ENCODE data around the gene OBSCN. TPM values are rescaled to one million over a fixed set of nuclear protein-coding genes. Genes with fewer than 3 reads are reported as not detected.

OBSCN gene
- polyA plus RNA-seq, 3 donors = 31.3 to 43.8 (median 35.6) TPM

DNA sequence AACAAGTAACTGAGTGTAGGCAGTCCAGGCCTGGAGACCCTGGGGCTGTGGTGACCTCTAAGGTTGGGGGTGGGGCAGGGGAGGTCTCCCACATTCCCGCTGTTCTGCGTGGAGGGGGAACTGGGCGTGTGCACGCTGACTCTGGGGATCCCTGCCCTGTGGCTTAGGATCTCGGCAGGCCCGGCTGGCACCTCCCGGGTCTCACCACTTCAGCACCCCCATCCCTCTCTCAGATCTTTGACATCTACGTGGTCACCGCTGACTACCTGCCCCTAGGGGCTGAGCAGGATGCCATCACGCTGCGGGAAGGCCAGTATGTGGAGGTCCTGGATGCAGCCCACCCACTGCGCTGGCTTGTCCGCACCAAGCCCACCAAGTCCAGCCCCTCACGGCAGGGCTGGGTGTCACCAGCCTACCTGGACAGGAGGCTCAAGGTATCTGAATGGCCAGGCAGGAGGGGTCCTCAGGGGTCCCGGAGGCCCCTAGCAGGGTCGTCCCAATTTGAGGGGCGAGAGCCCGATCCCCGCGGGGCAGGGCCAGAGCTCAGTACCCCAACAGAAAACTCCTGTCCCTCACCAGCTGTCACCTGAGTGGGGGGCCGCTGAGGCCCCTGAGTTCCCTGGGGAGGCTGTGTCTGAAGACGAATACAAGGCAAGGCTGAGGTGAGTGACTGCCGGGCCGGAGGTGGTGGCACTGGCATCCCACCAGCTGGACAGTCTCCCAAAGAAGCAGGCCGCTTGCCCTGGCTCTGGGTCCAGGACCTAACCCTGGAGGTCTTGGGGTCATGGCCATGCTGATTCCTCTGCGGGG lies 130.1 kb downstream of the OBSCN start:
- DNase-seq (ENCODE audit: extremely low read depth in 1 of 11, low read depth in 9 of 11, low spot score in 4 of 11) = no peak

DNA sequence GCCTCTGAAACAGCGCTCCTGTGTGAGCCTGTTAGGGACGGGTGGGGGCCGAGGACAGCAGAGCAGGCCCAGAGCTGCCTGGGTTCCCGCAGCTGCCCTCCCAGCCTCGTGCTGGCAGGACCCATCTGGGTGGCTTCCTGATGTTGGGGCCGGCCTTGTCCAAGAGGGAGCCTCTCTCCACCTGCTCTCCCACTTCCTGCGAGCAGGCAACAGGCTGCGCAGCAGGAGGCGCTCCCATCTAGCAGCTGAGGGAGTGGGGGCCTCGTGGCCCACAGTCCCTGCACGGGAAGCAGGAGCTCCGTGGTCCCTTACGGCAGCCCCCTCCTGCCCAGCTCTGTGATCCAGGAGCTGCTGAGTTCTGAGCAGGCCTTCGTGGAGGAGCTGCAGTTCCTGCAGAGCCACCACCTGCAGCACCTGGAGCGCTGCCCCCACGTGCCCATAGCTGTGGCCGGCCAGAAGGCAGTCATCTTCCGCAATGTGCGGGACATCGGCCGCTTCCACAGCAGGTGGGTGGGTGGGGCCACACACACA lies 130.7 kb downstream of the OBSCN start:
- no peak for DNase-seq (ENCODE audit: extremely low read depth in 1 of 11, low read depth in 9 of 11, low spot score in 4 of 11)

DNA sequence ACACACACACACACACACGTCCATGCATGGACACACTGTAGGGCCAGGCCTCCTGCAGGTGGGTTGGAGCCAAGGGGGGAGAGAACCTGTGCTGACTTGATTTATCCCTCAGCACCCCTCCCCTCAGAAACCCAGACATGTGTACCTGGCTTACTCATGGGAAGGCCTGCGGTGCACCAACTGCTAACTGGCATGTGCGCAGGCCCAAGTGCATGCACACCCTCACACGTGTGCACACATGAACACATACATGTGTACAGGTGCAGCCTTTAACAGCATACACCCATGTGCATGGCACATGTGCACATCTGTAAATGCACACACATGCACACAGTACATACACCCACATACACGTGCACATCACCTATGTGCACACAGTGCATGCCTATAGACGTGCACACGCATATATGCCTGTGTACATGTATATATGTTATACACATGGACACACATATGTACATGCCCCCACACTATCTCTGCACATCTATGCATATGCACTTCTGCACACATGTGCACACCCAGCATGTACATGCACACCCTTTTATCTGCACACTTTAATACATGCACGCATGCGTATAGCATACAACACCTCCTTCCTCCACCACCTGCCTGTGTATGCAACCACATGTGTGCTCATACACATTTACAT lies 131.3 kb downstream of the OBSCN start:
- DNase-seq (ENCODE audit: extremely low read depth in 1 of 11, low read depth in 9 of 11, low spot score in 4 of 11) = no peak

DNA sequence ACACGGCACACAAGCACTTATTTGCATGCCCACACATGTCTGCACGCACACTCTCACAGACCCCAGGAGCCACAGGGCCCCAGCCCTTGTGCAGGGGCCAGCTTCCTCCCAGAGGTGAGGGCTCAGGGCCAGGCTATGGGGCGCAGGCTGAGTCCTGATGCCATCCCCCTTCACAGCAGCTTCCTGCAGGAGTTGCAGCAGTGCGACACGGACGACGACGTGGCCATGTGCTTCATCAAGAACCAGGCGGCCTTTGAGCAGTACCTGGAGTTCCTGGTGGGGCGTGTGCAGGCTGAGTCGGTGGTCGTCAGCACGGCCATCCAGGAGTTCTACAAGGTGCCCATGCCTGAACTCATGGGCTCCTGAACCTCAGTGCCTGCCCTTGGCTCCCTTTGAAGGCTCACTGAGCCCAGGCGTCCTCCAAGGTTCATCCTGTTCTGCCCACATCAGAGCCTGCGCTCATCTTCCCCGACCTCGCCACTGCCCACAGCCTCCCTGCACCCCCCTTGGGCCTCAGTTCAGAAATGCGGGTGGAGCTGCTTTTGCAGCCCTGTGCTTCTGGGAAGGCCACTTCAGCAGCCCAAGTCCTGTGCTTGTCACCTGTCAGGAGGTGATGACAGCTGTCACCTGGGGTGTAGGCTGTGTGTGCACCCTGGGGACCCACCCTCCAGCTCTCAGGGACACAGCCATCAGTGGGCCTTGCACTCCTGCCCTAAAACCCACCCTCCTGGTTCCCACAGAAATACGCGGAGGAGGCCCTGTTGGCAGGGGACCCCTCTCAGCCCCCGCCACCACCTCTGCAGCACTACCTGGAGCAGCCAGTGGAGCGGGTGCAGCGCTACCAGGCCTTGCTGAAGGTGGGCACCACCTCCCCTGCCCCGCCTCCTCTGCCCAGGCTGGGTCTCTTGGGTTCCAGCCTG lies 132.2 kb downstream of the OBSCN start:
- DNase-seq (ENCODE audit: extremely low read depth in 1 of 11, low read depth in 9 of 11, low spot score in 4 of 11) = no peak

DNA sequence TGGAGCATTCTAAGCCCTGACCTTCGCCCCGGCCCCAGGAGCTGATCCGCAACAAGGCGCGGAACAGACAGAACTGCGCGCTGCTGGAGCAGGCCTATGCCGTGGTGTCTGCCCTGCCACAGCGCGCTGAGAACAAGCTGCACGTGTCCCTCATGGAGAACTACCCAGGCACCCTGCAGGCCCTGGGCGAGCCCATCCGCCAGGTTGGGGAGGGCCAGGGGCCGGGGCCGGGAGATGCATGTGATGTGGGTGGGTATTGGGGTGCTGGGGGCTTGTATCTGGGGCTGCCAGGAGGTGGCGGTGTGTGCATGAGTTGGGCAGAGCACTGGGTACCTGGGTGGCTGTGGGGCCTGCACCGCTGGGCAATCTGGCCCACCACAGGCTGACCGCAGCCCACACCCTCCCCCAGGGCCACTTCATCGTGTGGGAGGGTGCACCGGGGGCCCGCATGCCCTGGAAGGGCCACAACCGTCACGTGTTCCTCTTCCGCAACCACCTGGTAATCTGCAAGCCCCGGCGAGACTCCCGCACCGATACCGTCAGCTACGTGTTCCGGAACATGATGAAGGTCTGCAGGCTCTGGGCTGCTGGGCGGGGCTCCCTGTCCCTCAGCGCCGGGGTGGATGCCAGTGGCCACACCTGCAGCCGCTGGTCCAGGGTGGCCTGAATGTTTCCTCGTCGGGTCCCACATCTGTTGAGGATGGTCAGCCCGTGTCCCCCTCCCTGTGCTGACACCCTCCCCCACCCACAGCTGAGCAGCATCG lies 133.0 kb downstream of the OBSCN start:
- no peak for DNase-seq (ENCODE audit: extremely low read depth in 1 of 11, low read depth in 9 of 11, low spot score in 4 of 11)

DNA sequence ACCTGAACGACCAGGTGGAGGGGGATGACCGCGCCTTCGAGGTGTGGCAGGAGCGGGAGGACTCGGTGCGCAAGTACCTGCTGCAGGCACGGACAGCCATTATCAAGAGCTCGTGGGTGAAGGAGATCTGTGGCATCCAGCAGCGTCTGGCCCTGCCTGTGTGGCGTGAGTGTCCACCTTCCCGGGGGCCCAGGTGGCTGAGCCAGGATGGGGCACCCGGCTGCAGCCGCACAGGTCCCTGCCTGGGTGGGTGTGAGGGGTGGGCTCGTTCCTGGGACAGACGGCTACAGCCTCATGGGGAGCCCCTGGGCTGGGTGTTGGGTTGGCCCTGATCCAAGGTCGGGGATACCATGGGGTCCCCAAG lies 133.6 kb downstream of the OBSCN start:
- no peak for DNase-seq (ENCODE audit: extremely low read depth in 1 of 11, low read depth in 9 of 11, low spot score in 4 of 11)

DNA sequence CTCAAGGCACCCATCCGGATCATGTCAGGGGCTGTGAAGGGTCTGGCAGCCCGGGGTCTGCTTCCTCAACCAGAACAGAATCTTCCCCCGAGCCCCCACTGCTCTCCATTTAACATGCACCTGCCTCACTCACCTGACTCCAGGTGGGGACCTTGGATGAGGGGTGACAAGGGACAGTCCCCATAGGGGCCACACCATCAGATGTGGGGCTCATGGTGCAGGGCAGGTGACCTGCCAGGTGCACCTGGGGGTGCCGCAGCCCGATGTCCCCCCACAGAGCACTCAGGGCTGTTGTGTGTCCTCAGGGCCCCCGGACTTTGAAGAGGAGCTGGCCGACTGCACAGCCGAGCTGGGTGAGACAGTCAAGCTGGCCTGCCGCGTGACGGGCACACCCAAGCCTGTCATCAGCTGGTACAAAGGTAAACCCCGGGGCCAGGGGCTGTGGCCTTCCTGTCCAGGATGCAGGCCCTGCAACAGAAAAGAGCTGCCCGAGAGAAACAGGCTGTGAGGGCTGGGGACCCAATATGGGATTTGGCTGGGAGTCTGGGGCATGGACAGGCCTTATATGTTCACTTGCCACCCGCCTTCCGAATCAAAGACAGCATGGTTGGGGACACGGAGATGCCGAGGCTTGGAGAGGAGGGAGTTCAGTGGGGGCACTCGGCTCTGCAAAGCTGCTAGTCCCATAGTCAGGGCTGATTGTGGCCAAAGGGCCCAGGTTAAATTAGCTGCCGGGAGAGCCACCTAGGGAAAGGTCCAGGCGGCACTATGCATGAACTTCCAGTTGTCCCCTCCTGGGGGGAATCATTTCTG lies 134.2 kb downstream of the OBSCN start:
- no peak for DNase-seq (ENCODE audit: extremely low read depth in 1 of 11, low read depth in 9 of 11, low spot score in 4 of 11)

DNA sequence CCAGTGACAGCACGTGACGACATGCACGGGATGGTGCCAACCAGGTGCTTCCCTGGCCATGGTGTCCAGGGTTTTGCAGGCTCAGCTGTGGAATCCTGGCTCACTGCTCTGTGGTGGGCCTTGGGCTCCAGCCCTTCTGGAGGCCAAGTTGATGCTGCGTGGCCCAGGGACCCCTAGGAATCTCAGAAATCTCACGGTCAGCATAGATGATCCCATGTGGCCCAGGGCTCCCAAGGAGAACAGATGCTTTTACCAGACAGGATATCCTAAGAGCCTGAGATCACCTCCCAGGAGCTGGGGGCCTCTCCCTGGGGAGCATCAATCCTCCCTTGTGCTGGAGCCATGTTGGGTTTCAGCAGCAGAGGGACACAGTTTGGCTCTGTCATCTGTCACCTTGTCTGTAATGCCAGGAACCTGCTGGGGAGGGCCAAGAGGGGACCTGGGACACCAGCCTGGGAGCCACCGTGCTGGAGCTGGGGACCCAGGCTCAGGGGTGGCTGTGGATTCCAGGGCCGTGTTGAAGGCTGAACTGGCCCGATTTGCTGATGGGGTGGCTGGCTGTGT lies 134.9 kb downstream of the OBSCN start:
- DNase-seq (ENCODE audit: extremely low read depth in 1 of 11, low read depth in 9 of 11, low spot score in 4 of 11) = no peak

DNA sequence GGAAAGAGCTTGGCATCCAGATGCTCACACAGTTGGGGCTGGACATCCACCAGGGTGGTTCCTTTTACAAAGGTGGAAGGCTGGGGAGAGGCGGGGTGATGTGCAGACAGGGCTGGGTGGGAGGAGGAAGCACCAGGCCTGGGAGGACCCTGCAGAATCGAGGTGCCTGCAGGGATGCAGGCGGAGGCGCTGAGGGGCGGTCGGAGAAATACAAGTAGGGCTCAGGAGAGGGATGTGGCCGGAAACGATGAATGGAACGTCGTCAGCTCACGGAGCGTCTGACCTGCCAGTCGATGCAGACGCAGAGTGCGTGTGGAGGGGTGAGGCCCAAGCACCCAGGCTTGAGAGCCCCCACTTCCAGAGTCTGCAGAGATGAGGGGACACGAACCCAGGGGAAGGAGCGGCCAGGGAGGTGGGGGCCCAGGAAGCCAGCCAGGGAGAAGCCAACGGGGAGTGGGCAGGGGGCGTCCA lies 135.4 kb downstream of the OBSCN start:
- no peak for DNase-seq (ENCODE audit: extremely low read depth in 1 of 11, low read depth in 9 of 11, low spot score in 4 of 11)

DNA sequence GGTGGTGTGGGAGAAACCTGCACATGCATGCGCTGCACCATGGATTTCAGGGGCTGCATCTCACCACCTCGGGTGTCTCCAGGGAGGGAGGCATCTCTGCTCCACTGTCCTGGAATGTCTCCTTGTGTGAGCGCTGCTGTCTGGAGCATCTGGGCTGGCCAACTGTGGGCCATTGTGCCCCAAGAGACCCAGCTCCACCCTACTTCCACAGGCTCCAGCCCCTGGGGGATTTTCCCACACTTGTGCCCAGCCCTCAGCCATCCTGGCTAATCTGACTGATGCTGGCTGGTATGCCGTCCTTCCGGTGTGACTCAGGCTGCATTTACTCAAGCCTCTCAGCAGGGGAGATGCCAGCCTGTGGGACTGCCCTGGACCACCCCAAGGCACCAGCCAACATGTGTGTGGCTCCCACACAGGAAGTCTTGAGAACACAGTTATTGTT lies 136.8 kb downstream of the OBSCN start:
- no peak for DNase-seq (ENCODE audit: extremely low read depth in 1 of 11, low read depth in 9 of 11, low spot score in 4 of 11)

DNA sequence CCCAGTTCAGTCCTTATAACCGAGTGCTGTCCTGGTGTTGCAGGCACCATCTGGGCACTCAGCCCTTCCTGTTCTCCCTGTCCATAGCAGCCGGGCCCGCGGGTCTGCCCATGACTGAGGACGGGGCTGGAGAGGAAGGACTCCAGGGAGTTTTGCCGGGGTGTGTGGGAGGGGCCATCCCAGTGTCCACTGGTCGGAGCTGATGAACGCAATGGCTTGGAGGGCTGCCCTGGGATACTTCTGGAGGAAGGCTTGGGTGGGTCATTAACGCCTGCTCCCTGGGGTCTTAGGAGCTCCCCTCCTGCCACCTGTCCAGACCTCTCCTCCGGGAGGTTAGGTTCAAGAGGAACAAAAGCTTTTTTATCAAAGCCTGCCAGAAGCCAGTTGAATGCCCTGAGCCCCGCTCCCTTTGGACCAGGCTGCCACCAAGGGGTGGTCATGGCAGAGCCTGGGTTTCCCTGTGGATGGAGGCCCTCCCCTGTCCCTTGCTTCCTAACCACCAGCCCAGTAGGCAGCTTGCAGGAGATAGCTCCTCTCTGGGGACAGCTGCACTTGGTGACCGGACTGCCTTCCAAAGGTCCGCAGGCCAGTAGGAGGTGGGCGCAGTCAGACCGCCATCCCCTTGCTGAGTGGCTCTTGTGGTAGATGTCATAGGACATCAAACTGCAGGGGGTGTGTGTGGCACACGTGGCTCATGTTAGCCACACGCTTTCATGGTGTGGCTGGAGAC lies 137.5 kb downstream of the OBSCN start:
- DNase-seq (ENCODE audit: extremely low read depth in 1 of 11, low read depth in 9 of 11, low spot score in 4 of 11) = no peak

DNA sequence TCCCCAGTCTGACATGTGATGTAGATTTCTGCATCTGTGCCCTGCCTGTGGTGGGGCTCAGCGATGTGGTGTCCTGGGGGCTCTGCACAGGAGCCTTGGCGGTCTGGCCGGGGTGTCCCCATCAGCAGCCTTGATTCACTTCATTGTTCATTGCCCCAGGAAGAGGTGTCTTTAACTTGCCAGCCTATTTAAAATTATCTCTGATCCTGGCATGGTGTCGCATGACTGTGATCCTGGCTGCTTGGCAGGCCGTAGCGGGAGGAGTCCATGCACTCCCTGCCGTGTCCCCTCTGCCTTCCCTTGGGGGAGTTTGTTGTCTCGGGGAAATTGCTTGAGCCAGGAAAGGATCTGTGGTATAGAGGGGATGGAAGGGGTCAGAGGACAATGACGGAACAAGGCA lies 138.9 kb downstream of the OBSCN start:
- no peak for DNase-seq (ENCODE audit: extremely low read depth in 1 of 11, low read depth in 9 of 11, low spot score in 4 of 11)

DNA sequence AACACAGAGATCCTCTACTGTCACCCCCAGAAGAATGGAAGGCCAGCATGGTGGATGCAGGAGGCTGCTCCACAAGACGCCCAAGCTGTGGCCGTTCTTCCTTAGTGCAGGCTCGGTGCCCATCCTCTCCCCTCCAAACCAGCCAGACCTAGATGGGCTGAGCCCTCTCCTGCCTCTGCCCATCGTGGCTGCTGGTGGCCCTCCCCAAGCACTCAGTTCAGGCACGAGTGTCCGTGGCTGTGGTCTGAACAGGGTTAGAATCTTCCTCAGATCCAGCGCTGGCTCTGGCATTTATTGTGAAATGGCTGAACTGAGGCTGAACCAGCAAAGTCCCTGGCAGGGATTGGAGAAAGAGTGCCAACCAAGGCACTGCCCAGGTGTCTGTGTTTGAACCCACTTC lies 139.3 kb downstream of the OBSCN start:
- no peak for DNase-seq (ENCODE audit: extremely low read depth in 1 of 11, low read depth in 9 of 11, low spot score in 4 of 11)

DNA sequence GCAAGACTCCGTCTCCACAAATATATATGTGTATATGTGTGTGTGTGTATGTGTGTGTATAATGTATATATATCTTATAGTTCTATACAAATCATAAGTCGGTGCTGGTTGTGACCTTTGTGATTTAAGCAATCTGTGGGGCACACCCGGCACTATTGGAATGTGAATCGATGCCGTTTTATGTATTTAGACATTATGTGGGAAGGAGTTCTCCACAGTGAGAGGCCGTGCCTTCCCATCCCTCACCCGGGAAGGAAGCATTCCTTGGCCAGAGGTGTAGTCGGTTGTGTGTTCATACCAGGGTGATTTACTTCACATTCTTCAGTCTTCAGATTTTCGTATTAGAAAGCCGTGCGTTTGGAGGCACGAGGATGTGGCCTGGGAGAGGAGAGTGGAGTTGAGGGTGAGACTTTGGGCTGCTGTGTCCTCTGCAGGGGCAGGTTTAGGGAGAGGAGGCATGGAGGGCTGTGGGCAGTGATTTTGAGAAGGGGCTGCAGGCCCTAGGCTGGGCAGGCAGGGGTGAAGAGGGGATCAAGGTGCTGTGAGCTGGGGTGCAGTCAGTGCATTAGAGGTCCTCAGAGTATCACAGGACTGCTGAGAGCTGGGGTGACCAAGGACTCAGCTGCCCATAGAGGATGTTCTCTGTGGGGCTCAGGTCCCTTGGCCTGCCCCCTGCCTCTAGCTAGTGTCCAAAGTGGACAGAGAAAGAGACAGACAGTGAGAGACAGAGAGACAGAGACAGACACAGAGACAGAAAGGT lies 141.0 kb downstream of the OBSCN start:
- DNase-seq (ENCODE audit: extremely low read depth in 1 of 11, low read depth in 9 of 11, low spot score in 4 of 11) = no peak

DNA sequence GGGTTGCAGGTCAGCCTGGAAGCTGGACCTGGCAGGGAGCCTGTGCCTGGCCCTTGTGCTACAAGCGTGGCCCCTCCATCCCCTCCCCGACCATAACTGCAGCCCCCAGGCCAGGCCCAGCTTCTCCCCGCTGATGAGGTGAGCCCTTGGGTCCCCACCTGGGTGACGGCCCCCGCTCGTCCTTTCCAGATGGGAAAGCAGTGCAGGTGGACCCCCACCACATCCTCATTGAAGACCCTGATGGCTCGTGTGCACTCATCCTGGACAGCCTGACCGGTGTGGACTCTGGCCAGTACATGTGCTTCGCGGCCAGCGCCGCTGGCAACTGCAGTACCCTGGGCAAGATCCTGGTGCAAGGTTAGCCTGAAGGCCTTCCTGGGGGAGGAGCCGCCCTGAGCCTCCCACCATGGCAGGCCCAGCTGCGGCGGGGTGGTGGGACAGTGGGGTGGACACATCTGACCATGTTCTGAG lies 141.9 kb downstream of the OBSCN start:
- DNase-seq (ENCODE audit: extremely low read depth in 1 of 11, low read depth in 9 of 11, low spot score in 4 of 11) = no peak

DNA sequence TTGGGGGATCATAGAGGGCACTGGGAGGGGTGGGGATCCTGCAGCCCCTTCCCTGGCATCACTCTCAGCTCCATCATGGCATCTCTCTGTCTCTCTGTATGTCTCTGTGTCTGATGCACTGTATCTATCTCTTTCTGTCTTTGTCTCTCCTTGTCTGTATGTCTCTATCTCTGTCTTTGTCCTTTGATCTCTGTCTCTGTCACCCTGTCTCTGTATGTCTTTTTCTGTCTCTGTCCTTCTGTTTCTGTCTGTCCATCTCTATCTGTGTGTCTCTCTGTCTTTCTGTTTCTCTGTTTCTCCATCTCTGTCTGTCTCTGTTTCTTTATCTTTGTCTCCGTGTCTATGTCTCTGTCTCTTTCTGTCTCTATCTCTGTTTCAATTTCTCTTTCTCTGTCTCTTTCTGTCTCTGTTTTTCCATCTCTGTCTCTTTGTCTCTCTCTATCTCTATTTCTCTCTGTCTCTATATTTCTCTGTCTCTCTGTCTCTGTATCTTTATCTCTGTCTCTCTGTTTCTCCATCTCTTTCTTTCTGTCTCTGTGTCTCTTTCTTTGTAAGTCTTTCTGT lies 142.4 kb downstream of the OBSCN start:
- no peak for DNase-seq (ENCODE audit: extremely low read depth in 1 of 11, low read depth in 9 of 11, low spot score in 4 of 11)
